Endothelial cell of umbilical vein (primary cell): Measurements from ENCODE around the gene PTGFR. TPM values are rescaled to one million over a fixed set of nuclear protein-coding genes. Genes with fewer than 3 reads are reported as not detected.

Experiments
- BruUV-seq: library from RNA; stranded (reverse); fragments of 400-500 nt; replicated peaks from 2 replicates; lab custom pipeline; 2021; lab: Mats Ljungman, UMichigan
- CTCF ChIA-PET: fragments of 300-600, 350-600 bp; sonication (Branson Sonifier 250); formaldehyde crosslinking; loops from one replicate; lab custom pipeline; 2021; ENCODE audit warnings: antibody characterized with exemption, inconsistent platforms; lab: Charles Lee
- POLR2A ChIA-PET: fragments of 300-600, 350-600 bp; sonication (Branson Sonifier 250); formaldehyde crosslinking; loops from one replicate; lab custom pipeline; 2021; ENCODE audit warnings: antibody characterized with exemption, inconsistent platforms; lab: Charles Lee
- DNase-seq: peaks from one replicate; pipeline ENCODE4 v3.0.0-alpha.2; 2011; ENCODE audit warnings: low read depth, low spot score
- FAIRE-seq: peaks from 2 replicates; lab custom pipeline; 2011; peaks lifted over from hg19 to GRCh38; lab: Jason Lieb, UNC
- H2AFZ ChIP-seq: 2 replicates; pipeline ENCODE4 v1.6.0; 2012; ENCODE audit warnings: low read depth, low read length, control low read depth, inconsistent platforms
- H3K27ac ChIP-seq: 2 replicates; pipeline ENCODE4 v1.5.1; 2011; ENCODE audit warnings: low read depth, mild to moderate bottlenecking, control low read depth, low read length, moderate library complexity; ENCODE audit not compliant: insufficient read depth
- H3K27me3 ChIP-seq, 2 experiments: 2 replicates each; pipeline versions ENCODE4 v1.6.0 to v1.6.1; 2011; ENCODE audit warnings: low read length in 2 of 2, mixed read lengths in 1 of 2; ENCODE audit not compliant: control insufficient read depth in 2 of 2, insufficient read depth in 2 of 2
- H3K36me3 ChIP-seq, 2 experiments: 2 replicates in 1 of 2; 3 replicates in 1 of 2; pipeline ENCODE4 v1.5.1; 2011; ENCODE audit warnings: low read length in 2 of 2, mild to moderate bottlenecking in 1 of 2, moderate library complexity in 1 of 2; ENCODE audit not compliant: control insufficient read depth in 2 of 2, insufficient read depth in 2 of 2; ENCODE audit errors: extremely low read depth in 1 of 2
- H3K4me1 ChIP-seq: 3 replicates; pipeline ENCODE4 v1.5.1; 2011; ENCODE audit warnings: mild to moderate bottlenecking, low read length; ENCODE audit not compliant: control insufficient read depth, insufficient read depth; ENCODE audit errors: extremely low read depth
- H3K4me2 ChIP-seq: 2 replicates; pipeline ENCODE4 v1.6.1; 2011; ENCODE audit warnings: low read length, control low read depth, mixed read lengths; ENCODE audit not compliant: insufficient read depth
- H3K4me3 ChIP-seq, 3 experiments: fragments of 200-600 bp in 1 of 3; sonication (generic), shearing (Covaris generic) in 1 of 3; replicated peaks in 1 of 3; 2 replicates each; pipeline ENCODE4 v1.5.1; 2011 to 2016; ENCODE audit warnings: control low read depth in 3 of 3, low read length in 3 of 3, mild to moderate bottlenecking in 2 of 3, inconsistent platforms in 1 of 3, low read depth in 1 of 3, moderate library complexity in 1 of 3; ENCODE audit not compliant: insufficient read depth in 1 of 3
- H3K79me2 ChIP-seq: 2 replicates; pipeline ENCODE4 v1.6.0; 2012; ENCODE audit warnings: low read length, inconsistent platforms; ENCODE audit not compliant: control insufficient read depth, insufficient read depth
- H3K9ac ChIP-seq: replicated peaks from 2 replicates; pipeline ENCODE3; 2011; ENCODE audit warnings: low read length, control low read depth; ENCODE audit not compliant: insufficient read depth; ENCODE audit errors: extremely low read depth
- H3K9me1 ChIP-seq: replicated peaks from 3 replicates; pipeline ENCODE4 v1.6.0; 2011; ENCODE audit warnings: mild to moderate bottlenecking, low read length; ENCODE audit not compliant: control insufficient read depth, insufficient read depth; ENCODE audit errors: extremely low read depth
- H3K9me3 ChIP-seq: replicated peaks from 2 replicates; pipeline ENCODE4 v1.5.1; 2012; ENCODE audit warnings: low read length, inconsistent platforms; ENCODE audit not compliant: control insufficient read depth, insufficient read depth
- H4K20me1 ChIP-seq: replicated peaks from 2 replicates; pipeline ENCODE3; 2011; ENCODE audit warnings: mild to moderate bottlenecking, low read length; ENCODE audit not compliant: control insufficient read depth, insufficient read depth; ENCODE audit errors: extremely low read depth
- EZH2 ChIP-seq: IDR thresholded peaks from 2 replicates; pipeline ENCODE4 v1.6.1; 2012; ENCODE audit warnings: borderline replicate concordance, low read depth, mild to moderate bottlenecking, moderate library complexity, low read length, inconsistent platforms; ENCODE audit not compliant: severe bottlenecking
- JUN ChIP-seq: IDR thresholded peaks from 2 replicates; pipeline ENCODE4 v1.6.1; 2011; ENCODE audit warnings: borderline replicate concordance, low read depth; ENCODE audit not compliant: insufficient read length, insufficient read depth
- MAX ChIP-seq: IDR thresholded peaks from 2 replicates; pipeline ENCODE4 v1.6.1; 2011; ENCODE audit not compliant: insufficient read depth, insufficient read length
- MYC ChIP-seq: IDR thresholded peaks from one replicate; pipeline ENCODE4 v1.6.1; 2011; ENCODE audit warnings: mild to moderate bottlenecking, low read depth, low read length
- POLR2A ChIP-seq: IDR thresholded peaks from 2 replicates; pipeline ENCODE4 v1.6.1; 2012; ENCODE audit warnings: low read depth, mild to moderate bottlenecking, control low read depth, low read length
- dilution Hi-C: fragments of 300-500 bp; cut with MboI; formaldehyde crosslinking; loops from one replicate; pipeline ENCODE4 v1.15.0; 2019; ENCODE audit warnings: low sequenced_read_pairs; ENCODE audit not compliant: extremely low pct_ligation_motif_present
- intact Hi-C: fragments of 100-400 bp; cut with micrococcal nuclease; formaldehyde crosslinking; loops from one replicate; pipeline ENCODE4 v1.10.0; 2022
- polyA plus RNA-seq, 4 experiments: library from polyadenylated mRNA; depleted of rRNA in 3 of 4; stranded (reverse) in 3 of 4; unstranded in 1 of 4; fragments of >200 nt; gene quantifications; 2 replicates each; pipeline versions ENCODE4 v1.2.1 to v1.2.3, GENCODE V29; 2011 to 2012; ENCODE audit warnings: missing spikeins in 1 of 4
- total RNA-seq: library from RNA; stranded (reverse); gene quantifications from 2 replicates; pipeline ENCODE4 v1.2.3, GENCODE V29; 2021
- TF ChIP-seq, protein P1 (sequence below), 2 donors: IDR thresholded peaks; 1 replicate in 1 of 2; 2 replicates in 1 of 2; pipeline ENCODE4 v1.5.1; 2011; ENCODE audit warnings: low read length in 2 of 2, mild to moderate bottlenecking in 2 of 2, moderate library complexity in 2 of 2, control low read depth in 1 of 2, inconsistent platforms in 1 of 2, low read depth in 1 of 2; ENCODE audit not compliant: insufficient read depth in 1 of 2; ENCODE audit errors: extremely low read depth in 1 of 2

The PTGFR gene
- total and polyA plus RNA-seq, 2 donors (not counting 3 experiments of a cell fraction or from before 2014, with no cell fraction given): 0.11 to 0.24 TPM

DNA sequence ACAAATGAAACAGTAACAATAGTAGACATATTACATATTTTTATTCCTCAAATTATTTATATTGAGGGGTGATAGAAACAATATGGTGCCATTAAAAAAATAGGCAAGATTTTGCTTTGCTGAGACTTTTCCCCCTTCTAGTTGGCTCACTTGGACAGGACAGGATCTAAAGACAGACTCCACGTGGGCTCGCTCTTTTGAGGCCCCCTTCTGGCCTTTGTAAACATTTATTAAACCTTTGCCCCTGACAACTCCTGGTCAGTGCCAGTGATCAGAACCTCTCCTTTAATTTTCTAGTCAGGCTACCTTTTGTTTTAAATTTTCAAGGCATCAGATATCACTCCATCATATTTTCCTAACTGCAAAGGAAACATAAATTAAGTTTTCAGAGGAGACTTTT is 79.8 kb downstream of the PTGFR start:
- no peaks in the 10 kb centered on the region for H3K36me3 ChIP-seq
- no peak overlapping the region for H3K4me2 ChIP-seq
- H3K27ac ChIP-seq: no peak overlapping the region
- intact Hi-C loops (loop anchor here (1.0 kb wide), 1 partner anchor 425 kb away; no protein-coding TSS in a partner anchor), dilution Hi-C loops (no loop called here)
- ChIA-PET POLR2A (no interaction called here), CTCF (no interaction called here)
- DNase-seq (no peak), FAIRE-seq (no peak)
- H3K79me2 ChIP-seq: no peaks in the 10 kb centered on the region
- H3K4me1 ChIP-seq: no peaks in the 10 kb centered on the region
- H3K9me1 ChIP-seq: no peaks in the 10 kb centered on the region
- no peak overlapping the region for H2AFZ ChIP-seq
- H3K27me3 ChIP-seq: no peaks in the 10 kb centered on the region
- TF ChIP-seq JUN (no peak), EZH2 (no peak), POLR2A (no peak), MYC (no peak), MAX (no peak)
- TF ChIP-seq, protein P1, sequence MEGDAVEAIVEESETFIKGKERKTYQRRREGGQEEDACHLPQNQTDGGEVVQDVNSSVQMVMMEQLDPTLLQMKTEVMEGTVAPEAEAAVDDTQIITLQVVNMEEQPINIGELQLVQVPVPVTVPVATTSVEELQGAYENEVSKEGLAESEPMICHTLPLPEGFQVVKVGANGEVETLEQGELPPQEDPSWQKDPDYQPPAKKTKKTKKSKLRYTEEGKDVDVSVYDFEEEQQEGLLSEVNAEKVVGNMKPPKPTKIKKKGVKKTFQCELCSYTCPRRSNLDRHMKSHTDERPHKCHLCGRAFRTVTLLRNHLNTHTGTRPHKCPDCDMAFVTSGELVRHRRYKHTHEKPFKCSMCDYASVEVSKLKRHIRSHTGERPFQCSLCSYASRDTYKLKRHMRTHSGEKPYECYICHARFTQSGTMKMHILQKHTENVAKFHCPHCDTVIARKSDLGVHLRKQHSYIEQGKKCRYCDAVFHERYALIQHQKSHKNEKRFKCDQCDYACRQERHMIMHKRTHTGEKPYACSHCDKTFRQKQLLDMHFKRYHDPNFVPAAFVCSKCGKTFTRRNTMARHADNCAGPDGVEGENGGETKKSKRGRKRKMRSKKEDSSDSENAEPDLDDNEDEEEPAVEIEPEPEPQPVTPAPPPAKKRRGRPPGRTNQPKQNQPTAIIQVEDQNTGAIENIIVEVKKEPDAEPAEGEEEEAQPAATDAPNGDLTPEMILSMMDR (IDR thresholded peaks at IDR 0.05; ENCODE audit: extremely low read depth in 1 of 2, insufficient read depth in 1 of 2, low read depth in 1 of 2, low read length in 2 of 2): peak in 1 of 2 donors; percentile 4
- H3K9ac ChIP-seq: no peak overlapping the region
- BruUV-seq: no TSS peak
- H4K20me1 ChIP-seq: no peaks in the 10 kb centered on the region
- H3K4me3 ChIP-seq: no peak overlapping the region
- no peaks in the 10 kb centered on the region for H3K9me3 ChIP-seq
